NCI-H2029 (cell line): ENCODE data around the gene TP63.

Experiments
- DNase-seq: peaks from one replicate; lab custom pipeline; 2025; lab: John Stamatoyannopoulos, UW

The TP63 gene

GRCh38 chr3:189927975-189928895, 297.0 kb downstream of the TP63 start:
- DNase-seq, result no peak

- no peak for DNase-seq
Measured at GRCh38 chr3:189936201-189936945, 305.2 kb downstream of the TP63 start.

- DNase-seq, result no peak
Measured at GRCh38 chr3:189937302-189938127, 306.3 kb downstream of the TP63 start.

DNA sequence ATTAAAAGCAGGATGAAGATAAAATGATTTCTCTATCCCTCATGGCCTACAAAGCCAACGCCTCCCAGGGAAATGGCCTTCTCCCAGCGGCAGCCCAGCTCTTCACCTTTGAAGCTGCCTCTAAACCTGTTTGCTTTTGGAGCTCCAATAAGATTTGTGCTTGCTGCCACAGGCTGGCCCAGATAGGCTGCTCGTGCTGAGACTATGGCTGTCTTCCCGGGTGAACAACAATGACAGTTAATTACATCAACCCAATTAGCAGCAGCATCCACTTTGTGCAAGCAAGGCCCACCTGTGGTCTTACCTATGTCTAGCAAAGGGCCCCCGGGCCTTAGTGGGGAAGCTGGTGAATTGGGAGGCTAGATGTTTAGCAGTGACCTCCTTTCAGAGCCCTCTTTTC, 309.9 kb downstream of the TP63 start:
- no peak for DNase-seq

- no peak for DNase-seq
Measured at GRCh38 chr3:189941679-189942078, 310.5 kb downstream of the TP63 start.

DNA sequence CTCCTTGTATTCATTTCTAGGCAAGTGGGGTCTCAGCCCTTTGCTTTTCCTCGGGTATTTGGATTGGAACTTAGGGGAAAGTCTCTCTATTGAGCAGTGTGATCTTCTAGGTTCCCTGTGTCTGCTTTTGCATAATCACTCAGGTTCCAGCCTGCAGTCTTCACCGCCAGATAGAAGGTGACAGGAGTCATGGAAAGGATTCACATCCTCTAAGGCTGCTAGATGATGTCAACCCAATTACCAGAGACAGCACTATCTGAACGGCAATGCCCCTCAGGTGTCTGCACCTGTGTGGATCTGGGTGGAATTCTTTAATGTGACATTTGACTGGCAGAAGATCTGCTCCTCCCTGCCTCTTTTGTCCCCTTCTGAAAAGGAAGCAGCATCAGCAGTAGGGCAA, 311.8 kb downstream of the TP63 start:
- DNase-seq, result no peak

DNA sequence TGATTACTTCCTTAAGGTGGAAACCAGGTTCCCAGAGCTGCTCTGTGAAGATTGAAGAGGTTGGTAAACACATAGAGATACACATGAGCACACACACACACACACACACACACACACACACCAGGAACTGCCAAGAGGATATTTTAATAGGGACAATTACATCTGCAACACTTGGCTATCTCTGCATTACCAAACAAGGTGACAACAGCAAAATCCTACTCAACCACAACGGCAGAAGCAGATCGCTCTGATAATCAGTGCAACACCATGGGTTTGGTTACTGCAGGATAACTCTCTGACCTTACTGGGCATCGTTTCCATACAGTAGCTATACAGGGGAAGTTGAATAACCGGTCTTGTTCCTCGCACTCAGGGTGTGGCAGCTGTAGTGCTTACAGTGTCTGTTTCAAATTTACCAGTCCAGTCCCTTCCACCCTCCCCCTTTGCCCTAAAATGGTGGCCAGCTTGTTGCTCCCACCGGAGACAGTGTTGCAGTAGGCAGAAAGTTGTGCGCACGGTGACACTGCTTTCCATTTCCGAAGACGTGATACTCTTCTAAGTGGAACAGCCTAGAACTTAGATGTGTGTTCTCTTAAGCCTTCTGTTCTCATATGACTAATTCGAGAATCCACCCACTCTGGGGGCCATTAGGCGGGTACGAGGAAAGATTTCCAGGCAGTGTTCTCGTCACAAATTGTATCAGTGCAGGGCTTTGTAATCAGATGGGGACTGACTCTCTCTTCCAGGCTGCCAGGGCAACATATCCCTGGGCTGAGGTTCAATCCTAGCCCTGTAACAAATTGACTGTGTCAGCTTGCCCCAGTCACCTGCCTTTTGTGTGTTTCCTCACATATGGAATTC, 313.3 kb downstream of the TP63 start:
- no peak for DNase-seq

DNA sequence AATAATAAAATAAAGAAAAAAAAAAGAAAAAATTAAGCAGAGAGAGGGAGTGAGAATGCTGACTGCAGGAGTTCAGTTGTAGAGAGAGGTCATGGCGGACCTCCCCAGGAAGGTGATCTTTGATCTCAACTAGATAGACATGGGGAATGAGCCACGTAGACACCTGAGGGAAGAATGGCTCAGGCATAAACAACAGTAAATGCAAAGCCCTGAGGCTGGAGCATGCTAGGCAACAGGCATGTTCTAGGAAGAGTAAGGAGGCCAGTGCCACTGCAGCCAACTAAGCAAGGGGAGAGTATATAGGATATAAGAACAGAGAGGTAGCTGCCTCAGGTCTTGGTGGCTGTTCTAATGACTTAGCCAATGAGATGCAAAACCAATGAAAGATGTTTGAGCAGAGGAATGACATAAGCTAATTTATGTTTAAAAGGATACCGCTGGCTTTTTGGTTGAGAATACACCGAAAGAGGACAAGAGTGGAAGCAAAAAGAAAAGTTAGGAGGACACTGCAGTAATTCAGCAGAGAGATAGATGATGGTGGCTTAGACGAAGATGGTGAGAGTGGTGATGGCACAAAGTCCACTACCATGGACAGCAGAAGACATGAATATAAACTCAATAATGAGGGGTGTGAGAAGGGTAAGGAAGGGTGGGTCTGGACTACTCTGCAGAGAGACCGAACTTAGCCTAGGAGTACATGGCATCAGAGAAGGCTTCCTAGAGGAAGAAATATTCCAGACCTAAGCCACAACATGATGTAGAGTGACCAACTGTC, 314.9 kb downstream of the TP63 start:
- DNase-seq, result no peak
